ENCODE measurements around the gene ZNF438. TPM values are rescaled to one million over a fixed set of nuclear protein-coding genes. Genes with fewer than 3 reads are reported as not detected.

ZNF438 gene
- total RNA-seq, 1 experiment from 2014 or later, result 0.83 TPM

DNA sequence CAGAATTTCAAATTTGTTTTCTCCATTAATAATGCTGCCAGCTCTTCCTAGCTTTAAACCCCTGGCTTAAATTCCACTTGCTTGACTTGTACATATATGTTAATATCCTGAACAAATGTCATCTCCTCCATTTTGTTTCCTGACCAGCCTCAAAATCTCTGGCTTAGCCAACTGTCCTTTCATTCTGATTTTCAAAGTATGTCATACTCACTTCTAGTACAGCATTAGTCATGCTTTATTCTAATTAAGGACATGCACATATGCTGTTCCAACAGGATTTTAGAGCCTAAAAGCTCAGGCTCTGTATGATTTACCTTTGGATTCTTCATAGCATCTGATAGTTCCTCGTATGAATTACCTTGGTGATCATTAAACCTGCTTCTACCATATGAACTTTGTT lies 158.3 kb downstream of the ZNF438 start:
- H3K4me2 ChIP-seq (ENCODE audit: insufficient read depth, insufficient read length, low read length), result no peak overlapping the region
- no peak overlapping the region for H2BK12ac ChIP-seq (ENCODE audit: insufficient read length, low read depth, low read length)
- H3K56ac ChIP-seq (ENCODE audit: insufficient read length, low read depth, low read length), result no peak overlapping the region
- no peak overlapping the region for H3K4ac ChIP-seq (ENCODE audit: low read depth, low read length)
- no peak overlapping the region for H3K27ac Mint-ChIP-seq
- H3K27me3 Mint-ChIP-seq (ENCODE audit: low read depth), result no peaks in the 10 kb centered on the region
- no peak overlapping the region for H4K5ac ChIP-seq (ENCODE audit: insufficient read length, low read depth, low read length)
- no peaks in the 10 kb centered on the region for H3K9me3 ChIP-seq (ENCODE audit: control insufficient read depth, low read depth, low read length)
- H3K9me3 Mint-ChIP-seq, result no peaks in the 10 kb centered on the region
- H2AFZ ChIP-seq (ENCODE audit: low read length), result no peak overlapping the region
- peaks cover 3 to 4% of the 10 kb centered on the region in 2 experiments for H3K4me1 Mint-ChIP-seq
- no peaks in the 10 kb centered on the region for H3K23me2 ChIP-seq (ENCODE audit: insufficient read length, low read depth, low read length, poor library complexity, severe bottlenecking)
- H4K91ac ChIP-seq (ENCODE audit: insufficient read length, low read depth, low read length), result no peak overlapping the region
- H3K9ac ChIP-seq (ENCODE audit: extremely low read depth, insufficient read length, low read length), result no peak overlapping the region
- TF ChIP-seq, protein P1, sequence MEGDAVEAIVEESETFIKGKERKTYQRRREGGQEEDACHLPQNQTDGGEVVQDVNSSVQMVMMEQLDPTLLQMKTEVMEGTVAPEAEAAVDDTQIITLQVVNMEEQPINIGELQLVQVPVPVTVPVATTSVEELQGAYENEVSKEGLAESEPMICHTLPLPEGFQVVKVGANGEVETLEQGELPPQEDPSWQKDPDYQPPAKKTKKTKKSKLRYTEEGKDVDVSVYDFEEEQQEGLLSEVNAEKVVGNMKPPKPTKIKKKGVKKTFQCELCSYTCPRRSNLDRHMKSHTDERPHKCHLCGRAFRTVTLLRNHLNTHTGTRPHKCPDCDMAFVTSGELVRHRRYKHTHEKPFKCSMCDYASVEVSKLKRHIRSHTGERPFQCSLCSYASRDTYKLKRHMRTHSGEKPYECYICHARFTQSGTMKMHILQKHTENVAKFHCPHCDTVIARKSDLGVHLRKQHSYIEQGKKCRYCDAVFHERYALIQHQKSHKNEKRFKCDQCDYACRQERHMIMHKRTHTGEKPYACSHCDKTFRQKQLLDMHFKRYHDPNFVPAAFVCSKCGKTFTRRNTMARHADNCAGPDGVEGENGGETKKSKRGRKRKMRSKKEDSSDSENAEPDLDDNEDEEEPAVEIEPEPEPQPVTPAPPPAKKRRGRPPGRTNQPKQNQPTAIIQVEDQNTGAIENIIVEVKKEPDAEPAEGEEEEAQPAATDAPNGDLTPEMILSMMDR (conservative IDR thresholded peaks at IDR 0.05), result no peak
- WGBS (ENCODE audit: extremely low coverage, insufficient read length, low lambda C conversion rate), result no CpG with 5 or more reads among the region's 1 CpG
- no peak overlapping the region for H4K8ac ChIP-seq (replicated peaks; ENCODE audit: insufficient read length, low read depth, low read length)
- H4K20me1 ChIP-seq (ENCODE audit: control insufficient read depth, insufficient read depth, insufficient read length), result no peaks in the 10 kb centered on the region
- no peak overlapping the region for H3K14ac ChIP-seq (ENCODE audit: insufficient read depth, low read length)
- H3K79me1 ChIP-seq (ENCODE audit: insufficient read depth, low read depth, low read length, poor library complexity, severe bottlenecking), result no peaks in the 10 kb centered on the region
- H3K18ac ChIP-seq (ENCODE audit: insufficient read length, low read depth, low read length), result no peak overlapping the region
- no peaks in the 10 kb centered on the region; a peak in 1 of 7 replicates for H3K36me3 Mint-ChIP-seq (ENCODE audit: insufficient read depth in 1 of 3, low read depth in 3 of 3)
- H3K27ac ChIP-seq (ENCODE audit: insufficient read length, low read depth, low read length), result no peak overlapping the region
- H3K23ac ChIP-seq (ENCODE audit: insufficient read length, low read depth, low read length), result no peak overlapping the region
- no peak overlapping the region for H2AK5ac ChIP-seq (ENCODE audit: insufficient read length, low read length)
- no peak for DNase-seq
- no peaks in the 10 kb centered on the region for H3K4me1 ChIP-seq (ENCODE audit: insufficient read depth, low read length)
- no peak overlapping the region for H3K4me3 Mint-ChIP-seq
- no peaks in the 10 kb centered on the region for H3K79me2 ChIP-seq (ENCODE audit: insufficient read depth, low read length)
- no peaks in the 10 kb centered on the region for H3K27me3 ChIP-seq (ENCODE audit: insufficient read depth, low read length)
- H2BK120ac ChIP-seq (ENCODE audit: low read depth, low read length, poor library complexity, severe bottlenecking), result no peak overlapping the region
- H2BK5ac ChIP-seq (ENCODE audit: insufficient read length, low read length), result no peak overlapping the region
- H2BK15ac ChIP-seq (ENCODE audit: low read depth, low read length), result no peak overlapping the region
- no peak overlapping the region for H2BK20ac ChIP-seq (ENCODE audit: low read depth, low read length, poor library complexity, severe bottlenecking)
- no peak overlapping the region for H3T11ph ChIP-seq (ENCODE audit: low read length)
